Caco-2 (cell line): Measurements from ENCODE around the gene CPT1B. TPM values are rescaled to one million over a fixed set of nuclear protein-coding genes. Genes with fewer than 3 reads are reported as not detected.

Source experiments
- BruUV-seq: library from RNA; stranded (reverse); fragments of 400-500 nt; replicated peaks from 2 replicates; lab custom pipeline; 2021; lab: Mats Ljungman, UMichigan
- CTCF ChIA-PET: fragments of 300-600 bp; sonication (Branson Sonifier 250); formaldehyde crosslinking; loops from one replicate; lab custom pipeline; 2022; ENCODE audit warnings: antibody characterized with exemption; lab: Charles Lee
- POLR2A ChIA-PET: fragments of 300-600 bp; sonication (Branson Sonifier 250); formaldehyde crosslinking; loops from one replicate; lab custom pipeline; 2022; ENCODE audit warnings: antibody characterized with exemption; lab: Charles Lee
- DNase-seq, 2 experiments: peaks; one replicate each; pipeline versions ENCODE4 v3.0.0 to v3.0.0-alpha.2; 2020 to 2022
- H3K27me3 ChIP-seq: replicated peaks from 2 replicates; pipeline ENCODE4 v1.6.0; 2011; ENCODE audit warnings: low read length; ENCODE audit not compliant: control insufficient read depth, insufficient read depth
- H3K36me3 ChIP-seq: 2 replicates; pipeline ENCODE4 v1.5.1; 2011; ENCODE audit warnings: low read length; ENCODE audit not compliant: control insufficient read depth, insufficient read depth
- H3K4me1 ChIP-seq: fragments of 250-450 bp; sonication (Bioruptor Pico); 2 replicates; pipeline ENCODE4 v1.5.1; 2020; ENCODE audit warnings: mild to moderate bottlenecking
- H3K4me3 ChIP-seq: 2 replicates; pipeline ENCODE4 v1.5.1; 2011; ENCODE audit warnings: low read depth, mild to moderate bottlenecking, control low read depth, low read length
- H3K9me3 ChIP-seq: fragments of 250-450 bp; sonication (Bioruptor Pico); 2 replicates; pipeline ENCODE4 v1.5.1; 2020; ENCODE audit warnings: mild to moderate bottlenecking, moderate library complexity
- H3K27ac Mint-ChIP-seq: one replicate; pipeline ENCODE4 v1.8.0; 2022; ENCODE audit warnings: mixed read lengths; ENCODE audit not compliant: unreplicated experiment
- H3K27me3 Mint-ChIP-seq: one replicate; pipeline ENCODE4 v1.8.0; 2022; ENCODE audit warnings: mixed read lengths; ENCODE audit not compliant: insufficient read depth, unreplicated experiment
- H3K36me3 Mint-ChIP-seq: one replicate; pipeline ENCODE4 v1.8.0; 2022; ENCODE audit warnings: mild to moderate bottlenecking, mixed read lengths; ENCODE audit not compliant: insufficient read depth, unreplicated experiment
- H3K4me1 Mint-ChIP-seq: one replicate; pipeline ENCODE4 v1.8.0; 2022; ENCODE audit warnings: low read depth, mixed read lengths; ENCODE audit not compliant: unreplicated experiment
- H3K4me3 Mint-ChIP-seq: one replicate; pipeline ENCODE4 v1.8.0; 2022; ENCODE audit warnings: mild to moderate bottlenecking, moderate library complexity, mixed read lengths; ENCODE audit not compliant: unreplicated experiment
- H3K9me3 Mint-ChIP-seq: one replicate; pipeline ENCODE4 v1.8.0; 2022; ENCODE audit warnings: mixed read lengths; ENCODE audit not compliant: unreplicated experiment
- intact Hi-C: fragments of 100-400 bp; cut with micrococcal nuclease; formaldehyde crosslinking; loops from one replicate; pipeline ENCODE4 v1.10.0; 2022; ENCODE audit not compliant: unreplicated experiment
- total RNA-seq: library from RNA; stranded (reverse); gene quantifications from 2 replicates; pipeline ENCODE4 v1.2.3, GENCODE V29; 2022
- TF ChIP-seq, protein P1 (sequence below), 2 experiments: fragments of 200-600 bp in 1 of 2; IDR thresholded peaks; 1 replicate in 1 of 2; 2 replicates in 1 of 2; pipeline versions ENCODE4 v1.5.1 to v1.8.0; 2011 to 2022; ENCODE audit warnings: antibody characterized with exemption in 1 of 2, control low read depth in 1 of 2, inconsistent platforms in 1 of 2, low read depth in 1 of 2, low read length in 1 of 2, mild to moderate bottlenecking in 1 of 2, moderate library complexity in 1 of 2; ENCODE audit not compliant: insufficient read depth in 1 of 2, severe bottlenecking in 1 of 2, unreplicated experiment in 1 of 2

The CPT1B gene
- total RNA-seq, 1 experiment from 2014 or later: 19.8 TPM

DNA sequence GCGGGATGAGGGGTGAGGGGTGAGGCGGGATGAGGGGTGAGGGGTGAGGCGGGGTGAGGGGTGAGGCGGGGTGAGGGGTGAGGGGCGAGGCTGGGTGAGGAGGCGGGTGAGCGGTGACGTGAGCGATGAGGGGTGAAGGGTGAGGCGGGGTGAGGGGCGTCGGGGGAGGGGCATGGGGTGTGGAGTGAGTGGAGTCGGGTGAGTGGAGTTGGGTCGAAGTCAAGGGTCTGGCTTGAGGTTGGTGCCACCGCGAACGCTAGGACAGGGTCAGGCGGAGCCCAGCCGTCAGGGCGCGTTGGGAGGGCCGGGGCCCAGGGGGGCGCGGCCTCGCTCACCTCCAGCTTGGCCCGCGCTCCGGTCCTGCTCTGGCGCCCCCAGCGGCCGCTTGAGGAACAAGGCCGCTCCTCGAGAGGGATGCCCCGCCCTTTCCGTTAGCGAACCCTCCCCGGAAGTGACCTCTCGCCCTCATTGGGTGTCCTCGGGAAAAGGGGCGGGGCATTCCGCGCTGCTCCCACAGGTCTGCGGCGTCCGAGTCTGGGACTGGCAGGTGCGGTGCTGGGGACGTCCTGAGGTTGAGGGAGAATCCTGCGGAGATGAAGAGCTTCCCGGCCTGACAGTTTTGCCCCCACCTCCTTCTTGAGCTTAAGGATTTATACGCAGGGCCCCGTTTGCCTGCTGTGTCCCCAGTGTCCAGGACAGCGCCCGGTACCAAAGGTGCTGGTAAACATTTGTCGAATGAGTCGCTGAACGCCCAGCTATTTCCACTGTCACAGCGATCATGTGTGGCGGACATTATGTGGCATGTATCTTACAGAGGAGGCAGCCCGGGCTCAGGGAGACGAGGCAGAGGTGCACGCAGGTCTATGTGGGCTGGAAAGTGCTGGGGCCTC, 15.5 kb downstream of the CPT1B start, which contains the start of gene SYCE3:
Gene SYCE3, minus strand, starts transcription at position 397 of the 890 bp plus-strand sequence. CDS start 6,514 bp downstream, outside the sequence.
- H3K4me1 ChIP-seq: no peaks in the 10 kb centered on the region
- peaks cover 14% of the 10 kb centered on the region for H3K4me1 Mint-ChIP-seq
- CTCF ChIA-PET: interaction anchor here (0.5 to 1.9 kb wide), 17 partner anchors 15 to 164 kb away, joined by 3 to 43 read pairs (median 7); partner anchors contain the start of genes ARSA, KLHDC7B, LMF2 and NCAPH2
- H3K4me3 Mint-ChIP-seq: peak within 1 kb of the TSS; percentile 86
- H3K36me3 Mint-ChIP-seq: no peaks in the 10 kb centered on the region
- peak within 1 kb of the TSS; percentile 87 for H3K27ac Mint-ChIP-seq
- peak; percentile 97 to 99 for DNase-seq
- H3K27me3 Mint-ChIP-seq: no peaks in the 10 kb centered on the region
- TF ChIP-seq, protein P1, sequence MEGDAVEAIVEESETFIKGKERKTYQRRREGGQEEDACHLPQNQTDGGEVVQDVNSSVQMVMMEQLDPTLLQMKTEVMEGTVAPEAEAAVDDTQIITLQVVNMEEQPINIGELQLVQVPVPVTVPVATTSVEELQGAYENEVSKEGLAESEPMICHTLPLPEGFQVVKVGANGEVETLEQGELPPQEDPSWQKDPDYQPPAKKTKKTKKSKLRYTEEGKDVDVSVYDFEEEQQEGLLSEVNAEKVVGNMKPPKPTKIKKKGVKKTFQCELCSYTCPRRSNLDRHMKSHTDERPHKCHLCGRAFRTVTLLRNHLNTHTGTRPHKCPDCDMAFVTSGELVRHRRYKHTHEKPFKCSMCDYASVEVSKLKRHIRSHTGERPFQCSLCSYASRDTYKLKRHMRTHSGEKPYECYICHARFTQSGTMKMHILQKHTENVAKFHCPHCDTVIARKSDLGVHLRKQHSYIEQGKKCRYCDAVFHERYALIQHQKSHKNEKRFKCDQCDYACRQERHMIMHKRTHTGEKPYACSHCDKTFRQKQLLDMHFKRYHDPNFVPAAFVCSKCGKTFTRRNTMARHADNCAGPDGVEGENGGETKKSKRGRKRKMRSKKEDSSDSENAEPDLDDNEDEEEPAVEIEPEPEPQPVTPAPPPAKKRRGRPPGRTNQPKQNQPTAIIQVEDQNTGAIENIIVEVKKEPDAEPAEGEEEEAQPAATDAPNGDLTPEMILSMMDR (IDR thresholded peaks at IDR 0.05; ENCODE audit: insufficient read depth in 1 of 2, low read depth in 1 of 2, low read length in 1 of 2, severe bottlenecking in 1 of 2, unreplicated experiment in 1 of 2): peak; percentile 85 to 87
- POLR2A ChIA-PET: interaction anchor here (0.6 to 2.2 kb wide), 6 partner anchors 20 to 292 kb away, joined by 4 to 12 read pairs (median 5); partner anchors contain the start of genes CHKB, LMF2, NCAPH2 and SCO2
- BruUV-seq: TSS peak; percentile 90
- no peaks in the 10 kb centered on the region for H3K36me3 ChIP-seq
- no peaks in the 10 kb centered on the region for H3K9me3 Mint-ChIP-seq
- no peaks in the 10 kb centered on the region for H3K9me3 ChIP-seq
- peak within 1 kb of the TSS; percentile 63 for H3K4me3 ChIP-seq
- no peaks in the 10 kb centered on the region for H3K27me3 ChIP-seq
- intact Hi-C loops: loop anchor here (1.0 to 2.0 kb wide), 2 partner anchors 20 to 30 kb away; partner anchors contain the start of gene CHKB

DNA sequence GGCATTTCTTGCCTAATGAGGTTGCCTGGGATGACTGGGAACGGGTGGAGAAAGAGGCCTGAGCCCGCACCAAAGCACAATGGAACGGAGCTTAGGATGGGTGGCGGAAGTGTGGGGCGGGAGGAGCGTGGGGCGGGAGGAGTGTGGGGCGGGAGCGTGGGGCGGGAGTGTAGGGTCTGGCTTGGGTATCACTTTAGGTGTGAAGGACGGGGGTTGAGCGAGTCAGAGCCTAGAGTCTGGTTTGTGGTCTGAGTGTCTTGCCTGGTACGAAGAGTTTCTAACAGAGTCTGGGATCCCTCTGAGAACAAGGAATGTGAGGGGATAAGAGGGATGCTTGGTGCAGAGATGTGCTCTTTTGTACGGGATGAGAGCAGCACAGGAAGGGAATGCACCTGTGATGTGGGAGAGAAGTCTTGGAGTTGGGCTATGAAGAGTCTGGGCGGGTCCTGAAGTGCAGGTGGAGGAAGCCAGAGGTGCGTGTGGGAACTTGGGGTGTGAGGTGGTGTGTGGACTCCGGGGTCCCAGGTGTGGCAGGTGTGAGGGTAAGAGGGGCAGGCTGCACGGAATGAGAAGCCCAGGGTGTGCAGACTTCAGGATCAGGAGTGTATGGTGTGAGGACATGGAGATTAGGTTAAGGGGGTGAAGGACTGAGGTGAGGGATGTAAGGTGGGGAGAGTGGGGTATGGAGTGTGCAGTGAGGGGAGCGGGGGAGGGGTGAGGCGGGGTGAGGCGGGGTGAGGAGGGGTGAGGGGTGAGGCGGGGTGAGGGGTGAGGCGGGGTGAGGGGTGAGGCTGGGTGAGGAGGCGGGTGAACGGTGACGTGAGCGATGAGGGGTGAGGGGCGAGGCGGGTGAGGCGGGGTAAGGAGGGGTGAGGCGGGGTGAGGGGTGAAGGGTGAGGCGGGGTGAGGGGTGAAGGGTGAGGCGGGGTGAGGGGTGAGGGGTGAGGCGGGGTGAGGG, 16.5 kb downstream of the CPT1B start:
- H3K9me3 Mint-ChIP-seq: no peaks in the 10 kb centered on the region

More for the DNA sequence above, 16.5 kb downstream of the CPT1B start:
- Mint-ChIP-seq H3K4me3 (peak overlapping the region; percentile 61), H3K27me3 (no peaks in the 10 kb centered on the region), H3K36me3 (no peaks in the 10 kb centered on the region), H3K27ac (peak overlapping the region; percentile 34), H3K4me1 (peaks cover 14% of the 10 kb centered on the region)
- Histone ChIP-seq H3K27me3 (no peaks in the 10 kb centered on the region), H3K9me3 (no peaks in the 10 kb centered on the region), H3K4me1 (no peaks in the 10 kb centered on the region), H3K36me3 (no peaks in the 10 kb centered on the region), H3K4me3 (no peak overlapping the region)
- no peak for DNase-seq
- POLR2A ChIA-PET: no interaction called here
- intact Hi-C loops: loop anchor here (2.0 kb wide), 1 partner anchor 29 kb away; no protein-coding TSS in a partner anchor
- CTCF ChIA-PET: no interaction called here
- TF ChIP-seq, protein P1 (IDR thresholded peaks at IDR 0.05; ENCODE audit: insufficient read depth in 1 of 2, low read depth in 1 of 2, low read length in 1 of 2, severe bottlenecking in 1 of 2, unreplicated experiment in 1 of 2): no peak
- BruUV-seq: no TSS peak
